Activated CD4-positive, alpha-beta T cell treated with anti-CD3 and anti-CD28 coated beads for 36 hours (primary cell): ENCODE data around the gene DERL3. TPM values are rescaled to one million over a fixed set of nuclear protein-coding genes. Genes with fewer than 3 reads are reported as not detected.
"Not testable (repeated sequence)": the region's sequence is repeated elsewhere in the genome, so short reads cannot be mapped to it uniquely, and the experiment has no call there.

Experiments used
- ATAC-seq: fragments of 200-7000 bp; cut with Tn5 transposase; one replicate; pipeline ENCODE4 v1.10.0; 2021; ENCODE audit warnings: mild to moderate bottlenecking, moderate library complexity
- CTCF ChIA-PET: fragments of 350-600 bp; sonication (Branson Sonifier 250); formaldehyde crosslinking; loops from one replicate; lab custom pipeline; 2021; ENCODE audit warnings: antibody characterized with exemption; lab: Charles Lee
- POLR2A ChIA-PET: fragments of 350-600 bp; sonication (Branson Sonifier 250); formaldehyde crosslinking; loops from one replicate; lab custom pipeline; 2021; ENCODE audit warnings: antibody characterized with exemption, inconsistent platforms; lab: Charles Lee
- DNase-seq: peaks from one replicate; pipeline ENCODE4 v3.0.0-alpha.2; 2020
- H3K27ac Mint-ChIP-seq: one replicate; pipeline ENCODE4 v1.8.0; 2021; ENCODE audit warnings: mixed read lengths
- H3K27me3 Mint-ChIP-seq: one replicate; pipeline ENCODE4 v1.8.0; 2021; ENCODE audit warnings: mixed read lengths
- H3K36me3 Mint-ChIP-seq: one replicate; pipeline ENCODE4 v1.8.0; 2021; ENCODE audit warnings: low read depth, mixed read lengths
- H3K4me1 Mint-ChIP-seq: one replicate; pipeline ENCODE4 v1.8.0; 2021; ENCODE audit warnings: mixed read lengths
- H3K4me3 Mint-ChIP-seq: one replicate; pipeline ENCODE4 v1.8.0; 2021; ENCODE audit warnings: mild to moderate bottlenecking, moderate library complexity, mixed read lengths
- H3K9me3 Mint-ChIP-seq: one replicate; pipeline ENCODE4 v1.8.0; 2021; ENCODE audit warnings: low read depth, mixed read lengths
- intact Hi-C, 2 experiments: fragments of 100-400 bp; cut with DNase I in 1 of 2; cut with micrococcal nuclease in 1 of 2; formaldehyde crosslinking; loops; one replicate each; pipeline versions ENCODE4 v1.14.2 to v1.15.1; 2022 to 2024; cut with DNase I, micrococcal nuclease
- total RNA-seq, 2 experiments: library from RNA; stranded (reverse); gene quantifications; one replicate each; pipeline ENCODE4 v1.2.3, GENCODE V29; 2021

DERL3 gene
- 1 to 10 TPM; 5.2 to 5.7 TPM for total RNA-seq

DNA sequence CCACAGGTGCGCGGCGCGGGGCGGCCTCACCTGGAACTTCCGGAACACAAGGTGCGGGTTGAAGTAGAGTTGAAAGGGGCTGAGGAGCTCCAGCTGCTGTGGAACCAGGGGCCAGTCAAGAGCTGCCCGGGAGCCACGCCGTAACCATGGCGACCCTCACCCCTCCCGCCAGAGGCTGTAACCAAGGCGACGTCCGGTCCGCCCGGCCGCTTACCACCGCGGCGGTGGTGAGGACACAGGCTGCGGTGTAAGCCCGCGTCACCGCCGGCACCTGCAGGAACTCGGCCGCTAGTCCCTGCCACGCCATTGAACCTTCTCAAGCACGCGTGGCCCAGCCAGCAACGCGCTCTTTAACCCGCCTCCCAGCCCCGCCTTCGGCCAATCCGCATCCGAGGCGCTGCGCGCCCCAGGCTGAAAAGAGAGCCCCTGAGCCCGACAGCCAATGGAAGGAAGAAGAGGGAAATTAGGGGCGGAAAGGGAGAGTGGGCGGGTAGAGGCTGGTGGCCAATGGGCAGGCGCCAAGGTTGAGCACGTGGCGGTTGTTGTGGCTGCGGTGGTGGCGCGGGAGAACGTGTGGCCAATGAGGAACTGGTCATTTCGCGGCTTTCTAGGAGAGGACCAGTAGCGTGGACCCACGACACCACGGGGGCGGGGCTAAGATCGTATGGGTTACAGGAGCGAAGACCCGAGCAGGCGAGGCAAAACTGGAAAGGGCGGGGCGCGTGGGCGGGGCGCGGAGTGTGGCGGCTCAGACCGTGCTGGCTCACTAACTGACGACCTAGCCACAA is at the start of gene DERL3:
DERL3 (minus strand) TSS at position 326 of the 788 bp plus-strand sequence; CDS start at position 307, 19 bp downstream.
- Mint-ChIP-seq H3K4me1 (peaks cover 19% of the 10 kb centered on the region), H3K9me3 (no peaks in the 10 kb centered on the region), H3K27ac (peak within 1 kb of the TSS; percentile 80), H3K4me3 (peak within 1 kb of the TSS; percentile 83), H3K36me3 (no peaks in the 10 kb centered on the region), H3K27me3 (peaks cover 2% of the 10 kb centered on the region)
- ATAC-seq (peak; percentile 94), DNase-seq (peak; percentile 97)
- intact Hi-C loops: loop anchor here (1.0 to 10.0 kb wide), 7 partner anchors 52 to 624 kb away; partner anchors contain the start of genes CHCHD10 (in 1 of the 2), MIF (in 1 of the 2), SMARCB1 (in 1 of the 2) and ZNF70 (in 1 of the 2)
- CTCF ChIA-PET: interaction anchor here (0.8 to 1.1 kb wide), 2 partner anchors 11 to 19 kb away, joined by 3 to 4 read pairs; partner anchors contain the start of gene SLC2A11
- POLR2A ChIA-PET: interaction anchor here (0.9 kb wide), 1 partner anchor 19 kb away, joined by 3 read pairs; the partner anchor contains the start of gene SLC2A11

DNA sequence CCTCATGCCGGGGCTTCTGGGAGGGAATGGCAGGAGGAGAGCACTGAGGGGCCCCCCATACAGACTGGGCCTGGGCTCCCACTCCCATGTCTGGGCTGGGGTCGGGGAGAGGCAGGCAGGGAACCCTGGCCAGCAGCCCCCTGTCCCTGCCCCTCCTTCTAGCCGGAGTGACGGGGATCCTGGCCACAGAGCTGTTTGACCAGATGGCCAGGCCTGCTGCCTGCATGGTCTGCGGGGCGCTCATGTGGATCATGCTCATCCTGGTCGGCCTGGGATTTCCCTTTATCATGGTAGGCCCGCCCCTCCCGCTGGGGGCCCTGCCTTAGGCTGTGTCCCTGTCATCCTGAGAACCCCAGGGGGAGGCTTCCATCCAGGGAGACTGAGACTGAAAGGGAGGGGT is 45.3 kb upstream of the DERL3 start:
- Mint-ChIP-seq H3K9me3 (no peaks in the 10 kb centered on the region), H3K36me3 (peaks cover 3% of the 10 kb centered on the region), H3K4me1 (no peaks in the 10 kb centered on the region), H3K27me3 (no peaks in the 10 kb centered on the region), H3K4me3 (no peak overlapping the region), H3K27ac (no peak overlapping the region)
- intact Hi-C loops: no loop called here
- DNase-seq (no peak), ATAC-seq (no peak)
- POLR2A ChIA-PET: interaction anchor here (0.6 kb wide), 1 partner anchor 171 kb away, joined by 3 read pairs; no protein-coding TSS in a partner anchor
- CTCF ChIA-PET: no interaction called here

DNA sequence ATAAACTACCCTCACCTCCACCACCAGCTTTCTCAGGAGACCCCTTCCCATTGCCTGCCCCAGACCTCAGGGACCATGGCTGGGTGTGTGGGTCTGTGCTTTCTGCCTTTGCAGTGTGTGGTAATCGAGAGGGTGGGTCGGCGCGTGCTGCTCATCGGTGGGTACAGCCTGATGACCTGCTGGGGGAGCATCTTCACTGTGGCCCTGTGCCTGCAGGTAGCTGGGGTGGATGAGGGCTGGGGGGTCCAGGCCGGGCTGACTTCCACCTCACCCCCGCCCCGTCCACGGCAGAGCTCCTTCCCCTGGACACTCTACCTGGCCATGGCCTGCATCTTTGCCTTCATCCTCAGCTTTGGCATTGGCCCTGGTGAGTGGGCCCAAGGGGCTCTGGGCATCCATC is 44.9 kb upstream of the DERL3 start:
- no peak overlapping the region for H3K27ac Mint-ChIP-seq
- POLR2A ChIA-PET: interaction anchor here (0.6 kb wide), 1 partner anchor 170 kb away, joined by 3 read pairs; no protein-coding TSS in a partner anchor
- no peak overlapping the region for H3K4me3 Mint-ChIP-seq
- H3K27me3 Mint-ChIP-seq: no peaks in the 10 kb centered on the region
- no peaks in the 10 kb centered on the region for H3K4me1 Mint-ChIP-seq
- CTCF ChIA-PET: no interaction called here
- ATAC-seq (no peak), DNase-seq (no peak)
- intact Hi-C loops: no loop called here
- H3K36me3 Mint-ChIP-seq: peaks cover 3% of the 10 kb centered on the region
- H3K9me3 Mint-ChIP-seq: no peaks in the 10 kb centered on the region

DNA sequence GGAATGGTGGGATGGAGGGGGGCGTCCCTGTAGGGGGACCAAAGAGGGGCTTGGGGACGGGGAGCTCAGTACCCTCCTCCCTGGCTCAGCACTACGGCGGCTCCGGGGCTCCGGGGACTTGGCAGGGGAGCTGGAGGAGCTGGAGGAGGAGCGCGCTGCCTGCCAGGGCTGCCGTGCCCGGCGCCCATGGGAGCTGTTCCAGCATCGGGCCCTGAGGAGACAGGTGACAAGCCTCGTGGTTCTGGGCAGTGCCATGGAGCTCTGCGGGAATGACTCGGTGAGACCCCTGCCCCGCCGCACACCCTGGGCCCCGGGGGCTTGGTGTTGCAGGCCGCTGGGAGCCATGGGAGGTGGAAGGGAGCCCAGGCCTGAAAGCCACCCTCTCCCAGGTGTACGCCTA is 43.6 kb upstream of the DERL3 start:
- POLR2A ChIA-PET: no interaction called here
- CTCF ChIA-PET: no interaction called here
- intact Hi-C loops: no loop called here
- peaks cover 3% of the 10 kb centered on the region for H3K36me3 Mint-ChIP-seq
- H3K27ac Mint-ChIP-seq: no peak overlapping the region
- no peak overlapping the region for H3K4me3 Mint-ChIP-seq
- no peaks in the 10 kb centered on the region for H3K4me1 Mint-ChIP-seq
- no peaks in the 10 kb centered on the region for H3K27me3 Mint-ChIP-seq
- DNase-seq (no peak), ATAC-seq (no peak)
- H3K9me3 Mint-ChIP-seq: no peaks in the 10 kb centered on the region

DNA sequence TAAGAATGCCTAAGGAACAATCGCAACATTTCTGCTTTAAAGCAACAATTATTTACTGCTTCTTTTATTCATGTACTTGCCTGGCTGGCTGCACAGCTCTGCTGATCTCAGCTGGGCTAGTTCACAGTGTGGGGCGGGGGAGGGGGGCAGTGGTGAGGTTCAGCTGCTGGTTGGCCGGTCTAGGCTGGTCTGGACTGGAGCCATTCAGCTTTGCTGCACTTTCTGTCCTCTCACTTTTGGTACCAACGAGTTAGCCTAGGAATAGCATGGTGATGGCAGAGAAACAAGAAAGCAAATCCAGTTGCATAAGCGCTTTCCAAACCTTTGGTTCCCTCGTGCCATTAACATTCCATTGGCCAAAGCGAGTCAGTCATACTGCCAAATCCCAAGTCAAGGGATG is 39.4 kb upstream of the DERL3 start:
- no peak for DNase-seq
- no peak overlapping the region for H3K27ac Mint-ChIP-seq
- no peak overlapping the region for H3K4me3 Mint-ChIP-seq
- ATAC-seq: no peak
- intact Hi-C loops: no loop called here
- ChIA-PET POLR2A (no interaction called here), CTCF (interaction anchor here (0.6 to 0.8 kb wide), 2 partner anchors 9 to 124 kb away, joined by 3 to 5 read pairs; no protein-coding TSS in a partner anchor)
- H3K9me3 Mint-ChIP-seq: no peaks in the 10 kb centered on the region
- no peaks in the 10 kb centered on the region for H3K27me3 Mint-ChIP-seq
- H3K4me1 Mint-ChIP-seq: no peaks in the 10 kb centered on the region
- no peaks in the 10 kb centered on the region for H3K36me3 Mint-ChIP-seq

DNA sequence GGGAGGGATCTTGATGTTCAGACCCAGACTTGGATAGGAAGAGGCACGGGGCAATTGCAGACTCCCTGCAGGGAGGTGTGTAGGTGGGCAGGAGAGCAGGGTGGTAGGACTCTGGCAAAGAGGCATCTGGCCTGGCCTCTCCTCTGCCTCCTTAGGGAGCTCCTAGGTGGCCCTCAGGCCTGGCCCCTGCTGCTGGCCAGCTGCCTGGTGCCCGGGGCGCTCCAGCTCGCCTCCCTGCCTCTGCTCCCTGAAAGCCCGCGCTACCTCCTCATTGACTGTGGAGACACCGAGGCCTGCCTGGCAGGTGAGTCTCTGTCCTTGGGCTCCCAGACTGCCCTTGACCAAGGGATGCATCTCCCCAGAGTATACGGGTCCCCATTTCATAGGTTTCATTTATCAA is 38.8 kb upstream of the DERL3 start:
- ChIA-PET CTCF (interaction anchor here (0.6 to 0.8 kb wide), 2 partner anchors 9 to 124 kb away, joined by 3 to 5 read pairs; no protein-coding TSS in a partner anchor), POLR2A (no interaction called here)
- Mint-ChIP-seq H3K36me3 (no peaks in the 10 kb centered on the region), H3K4me1 (no peaks in the 10 kb centered on the region), H3K27ac (no peak overlapping the region), H3K9me3 (no peaks in the 10 kb centered on the region), H3K27me3 (no peaks in the 10 kb centered on the region), H3K4me3 (no peak overlapping the region)
- ATAC-seq (no peak), DNase-seq (no peak)
- intact Hi-C loops: no loop called here

DNA sequence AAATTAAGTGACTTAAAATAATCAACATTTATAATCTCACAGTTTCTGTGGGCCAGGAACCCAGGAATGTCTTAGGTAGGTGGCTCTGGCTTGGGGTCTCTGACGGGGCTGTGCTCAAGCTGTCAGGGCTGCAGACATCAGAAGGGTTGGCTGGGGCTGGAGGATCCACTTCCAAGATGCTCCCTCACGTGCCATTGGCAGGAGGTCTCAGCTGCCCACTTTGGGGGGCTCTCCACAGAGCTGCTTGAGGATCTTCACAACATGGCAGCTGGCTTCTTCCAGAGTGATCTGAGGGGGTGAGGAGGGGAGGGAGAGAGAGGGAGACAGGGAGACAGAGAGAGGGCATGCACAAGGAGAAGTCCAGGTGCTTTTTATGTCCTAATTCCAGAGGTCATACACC is 37.0 kb upstream of the DERL3 start:
- intact Hi-C loops: no loop called here
- DNase-seq: no peak
- ATAC-seq: no peak
- Mint-ChIP-seq H3K4me3 (no peak overlapping the region), H3K36me3 (no peaks in the 10 kb centered on the region), H3K4me1 (no peaks in the 10 kb centered on the region), H3K27ac (no peak overlapping the region), H3K9me3 (no peaks in the 10 kb centered on the region), H3K27me3 (no peaks in the 10 kb centered on the region)
- CTCF ChIA-PET: no interaction called here
- POLR2A ChIA-PET: no interaction called here

DNA sequence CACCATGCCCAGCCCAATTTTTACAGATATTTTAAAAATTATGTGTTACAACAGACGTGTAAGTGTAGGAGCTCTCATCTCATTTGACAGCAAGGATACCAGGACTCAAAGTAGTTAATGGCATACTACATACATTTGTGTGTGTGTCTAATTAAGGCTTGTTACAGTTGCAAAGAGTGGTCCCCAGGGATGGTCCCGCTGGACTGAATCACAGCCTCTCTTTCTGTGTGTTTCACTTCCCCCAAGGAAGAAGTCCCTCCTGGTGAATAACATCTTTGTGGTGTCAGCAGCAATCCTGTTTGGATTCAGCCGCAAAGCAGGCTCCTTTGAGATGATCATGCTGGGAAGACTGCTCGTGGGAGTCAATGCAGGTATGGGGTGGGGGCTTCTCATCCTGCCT is 36.1 kb upstream of the DERL3 start:
- ChIA-PET CTCF (no interaction called here), POLR2A (no interaction called here)
- ATAC-seq: no peak
- no peak overlapping the region for H3K4me3 Mint-ChIP-seq
- no peaks in the 10 kb centered on the region for H3K27me3 Mint-ChIP-seq
- no peaks in the 10 kb centered on the region for H3K4me1 Mint-ChIP-seq
- DNase-seq: no peak
- no peak overlapping the region for H3K27ac Mint-ChIP-seq
- no peaks in the 10 kb centered on the region for H3K9me3 Mint-ChIP-seq
- intact Hi-C loops: no loop called here
- H3K36me3 Mint-ChIP-seq: peaks cover 3% of the 10 kb centered on the region

DNA sequence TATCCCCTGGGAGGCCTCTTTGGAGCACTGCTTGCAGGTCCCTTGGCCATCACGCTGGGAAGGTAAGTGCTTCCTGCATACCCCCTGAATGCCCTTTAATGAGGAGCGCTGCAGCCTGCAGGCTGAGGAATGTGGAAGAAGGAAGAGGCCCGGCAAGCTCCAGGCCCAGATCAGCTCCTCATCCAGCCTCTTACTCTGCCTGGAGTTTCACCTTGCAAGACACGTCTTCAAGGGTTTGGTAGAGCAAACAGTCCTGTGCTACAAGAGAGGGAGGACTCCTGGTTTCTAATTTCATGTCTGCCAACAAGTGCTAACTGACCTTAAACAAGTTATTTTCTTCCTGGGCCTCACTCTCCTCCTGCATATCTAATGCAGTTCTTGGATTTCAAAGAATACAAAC is 29.8 kb upstream of the DERL3 start:
- intact Hi-C loops: no loop called here
- peaks cover 12% of the 10 kb centered on the region for H3K36me3 Mint-ChIP-seq
- POLR2A ChIA-PET: no interaction called here
- no peaks in the 10 kb centered on the region for H3K4me1 Mint-ChIP-seq
- H3K4me3 Mint-ChIP-seq: no peak overlapping the region
- ATAC-seq (no peak), DNase-seq (no peak)
- no peaks in the 10 kb centered on the region for H3K27me3 Mint-ChIP-seq
- no peak overlapping the region for H3K27ac Mint-ChIP-seq
- H3K9me3 Mint-ChIP-seq: no peaks in the 10 kb centered on the region
- CTCF ChIA-PET: interaction anchor here (0.6 to 0.8 kb wide), 2 partner anchors 10 to 11 kb away, joined by 3 to 5 read pairs; partner anchors contain the start of gene SLC2A11

DNA sequence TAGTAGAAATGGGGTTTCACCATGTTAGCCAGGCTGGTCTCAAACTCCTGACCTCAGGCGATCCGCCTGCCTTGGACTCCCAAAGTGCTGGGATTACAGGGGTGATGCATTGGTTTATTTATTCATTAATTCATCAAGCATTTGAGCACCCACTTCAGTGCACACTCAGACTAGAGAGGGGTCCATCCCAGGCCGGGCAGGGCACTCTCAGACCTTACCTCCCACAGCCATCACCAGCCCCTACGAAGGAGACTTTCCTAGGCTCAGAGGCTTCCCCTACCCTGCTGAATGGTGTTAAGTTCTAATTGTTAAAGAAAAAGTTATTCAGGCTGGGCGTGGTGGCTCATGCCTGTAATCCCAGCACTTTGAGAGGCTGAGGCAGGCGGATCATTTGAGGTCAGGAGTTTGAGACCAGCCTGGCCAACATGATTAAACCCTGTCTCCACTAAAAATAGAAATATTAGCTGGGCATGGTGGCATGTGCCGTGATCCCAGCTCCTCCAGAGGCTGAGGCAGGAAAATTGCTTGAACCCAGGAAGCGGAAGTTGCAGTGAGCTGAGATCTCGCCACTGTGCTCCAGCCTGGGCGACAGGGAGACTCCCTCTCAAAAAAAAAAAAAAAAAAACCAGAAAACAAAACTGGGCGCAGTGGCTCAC is 25.8 kb upstream of the DERL3 start:
- H3K4me1 Mint-ChIP-seq, H3K4me3 Mint-ChIP-seq, POLR2A ChIA-PET, H3K27ac Mint-ChIP-seq, H3K27me3 Mint-ChIP-seq, ATAC-seq, DNase-seq, H3K36me3 Mint-ChIP-seq, H3K9me3 Mint-ChIP-seq: not testable (repeated sequence)
- intact Hi-C loops: loop anchor here (5.0 kb wide), 1 partner anchor 93 kb away; no protein-coding TSS in a partner anchor
- CTCF ChIA-PET: interaction anchor here (1.1 to 1.5 kb wide), 3 partner anchors 8 to 17 kb away, joined by 3 to 5 read pairs (median 4); no protein-coding TSS in a partner anchor

DNA sequence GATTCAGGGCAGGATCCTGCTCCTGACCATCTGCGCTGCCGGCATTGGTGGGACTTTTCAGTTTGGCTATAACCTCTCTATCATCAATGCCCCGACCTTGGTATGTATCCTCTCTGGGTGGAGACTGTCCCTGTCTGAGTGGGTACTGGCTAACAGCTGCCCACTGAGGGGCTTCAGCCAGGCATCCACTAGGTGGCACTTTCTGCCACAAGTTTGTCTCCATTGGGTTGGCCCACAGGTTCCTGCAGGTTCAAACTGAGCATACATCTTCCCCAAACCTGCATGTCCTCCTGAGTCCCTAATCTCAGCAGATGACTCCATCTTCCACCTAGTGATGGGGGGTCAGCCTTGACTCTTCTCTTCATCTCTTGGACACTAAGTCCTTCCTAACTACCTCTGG is 23.3 kb upstream of the DERL3 start:
- POLR2A ChIA-PET: interaction anchor here (0.5 kb wide), 1 partner anchor 52 kb away, joined by 3 read pairs; no protein-coding TSS in a partner anchor
- Mint-ChIP-seq H3K9me3 (no peaks in the 10 kb centered on the region), H3K36me3 (peaks cover 5% of the 10 kb centered on the region), H3K27me3 (no peaks in the 10 kb centered on the region), H3K27ac (no peak overlapping the region), H3K4me1 (peaks cover 10% of the 10 kb centered on the region), H3K4me3 (no peak overlapping the region)
- CTCF ChIA-PET: interaction anchor here (0.7 to 1.0 kb wide), 2 partner anchors 12 to 38 kb away, joined by 3 read pairs; no protein-coding TSS in a partner anchor
- intact Hi-C loops: loop anchor here (5.0 kb wide), 1 partner anchor 95 kb away; no protein-coding TSS in a partner anchor
- peak; percentile 17 for ATAC-seq
- DNase-seq: peak; percentile 69
